Mesenchymal stem cell (in vitro differentiated cells and primary cell): ENCODE measurements around the gene PRR5.

Experiments used
- DNase-seq: peaks from one replicate; pipeline ENCODE4 v3.0.0-alpha.2; 2013
- H2AFZ ChIP-seq: one replicate; pipeline ENCODE4 v1.6.1; 2013; ENCODE audit warnings: low read depth, mild to moderate bottlenecking, control low read depth, inconsistent platforms, low read length, moderate library complexity
- H2AK5ac ChIP-seq: 2 replicates; pipeline ENCODE4 v1.6.1; 2013; ENCODE audit warnings: low read length, moderate library complexity, mild to moderate bottlenecking, inconsistent platforms; ENCODE audit not compliant: severe bottlenecking
- H2BK120ac ChIP-seq: one replicate; pipeline ENCODE4 v1.6.1; 2013; ENCODE audit warnings: low read depth, mild to moderate bottlenecking, inconsistent platforms, low read length, moderate library complexity
- H2BK12ac ChIP-seq, 2 experiments: one replicate each; pipeline ENCODE4 v1.6.1; 2013; ENCODE audit warnings: inconsistent platforms in 2 of 2, low read length in 2 of 2, mild to moderate bottlenecking in 2 of 2, moderate library complexity in 2 of 2, control low read depth in 1 of 2
- H2BK15ac ChIP-seq: one replicate; pipeline ENCODE4 v1.6.1; 2013; ENCODE audit warnings: mild to moderate bottlenecking, low read depth, inconsistent platforms; ENCODE audit not compliant: poor library complexity, severe bottlenecking
- H2BK5ac ChIP-seq: 2 replicates; pipeline ENCODE4 v1.6.1; 2013; ENCODE audit warnings: low read depth, mild to moderate bottlenecking, low read length, control low read depth, inconsistent platforms; ENCODE audit not compliant: poor library complexity, severe bottlenecking
- H3K14ac ChIP-seq, 2 experiments: one replicate each; pipeline ENCODE4 v1.6.1; 2013; ENCODE audit warnings: inconsistent platforms in 2 of 2, low read length in 2 of 2, control low read depth in 1 of 2, mild to moderate bottlenecking in 1 of 2, moderate library complexity in 1 of 2
- H3K18ac ChIP-seq, 2 experiments: one replicate each; pipeline ENCODE4 v1.6.1; 2013; ENCODE audit warnings: inconsistent platforms in 2 of 2, low read length in 2 of 2, control low read depth in 1 of 2, low read depth in 1 of 2, mild to moderate bottlenecking in 1 of 2
- H3K23ac ChIP-seq, 2 experiments: one replicate each; pipeline ENCODE4 v1.6.1; 2013; ENCODE audit warnings: inconsistent platforms in 2 of 2, low read length in 2 of 2, mild to moderate bottlenecking in 2 of 2, moderate library complexity in 2 of 2, control low read depth in 1 of 2
- H3K27ac ChIP-seq: 2 replicates; pipeline ENCODE4 v1.5.1; 2013; ENCODE audit warnings: mild to moderate bottlenecking, moderate library complexity, low read length, control low read depth, inconsistent platforms; ENCODE audit not compliant: poor library complexity, severe bottlenecking
- H3K27me3 ChIP-seq, 2 experiments: 2 replicates each; pipeline versions ENCODE4 v1.6.1 to v1.7.0; 2013; ENCODE audit warnings: low read length in 2 of 2, mild to moderate bottlenecking in 2 of 2, moderate library complexity in 2 of 2, control low read depth in 1 of 2, inconsistent platforms in 1 of 2; ENCODE audit not compliant: control insufficient read depth in 1 of 2, insufficient read depth in 1 of 2
- H3K36me3 ChIP-seq, 2 experiments: 2 replicates each; pipeline versions ENCODE4 v1.6.1 to v1.7.0; 2013; ENCODE audit warnings: low read length in 2 of 2, control low read depth in 1 of 2, inconsistent platforms in 1 of 2, low read depth in 1 of 2, mild to moderate bottlenecking in 1 of 2; ENCODE audit not compliant: insufficient read depth in 2 of 2, control insufficient read depth in 1 of 2
- H3K4ac ChIP-seq, 2 experiments: one replicate each; pipeline ENCODE4 v1.6.1; 2013; ENCODE audit warnings: inconsistent platforms in 2 of 2, low read length in 2 of 2, mild to moderate bottlenecking in 2 of 2, moderate library complexity in 2 of 2, control low read depth in 1 of 2, low read depth in 1 of 2
- H3K4me1 ChIP-seq: 2 replicates; pipeline ENCODE4 v1.6.1; 2013; ENCODE audit warnings: low read depth, low read length, control low read depth; ENCODE audit not compliant: control insufficient read depth, insufficient read depth
- H3K4me2 ChIP-seq: 2 replicates; pipeline ENCODE4 v1.6.1; 2013; ENCODE audit warnings: low read length, mild to moderate bottlenecking, inconsistent platforms; ENCODE audit not compliant: poor library complexity, severe bottlenecking
- H3K4me3 ChIP-seq, 2 experiments: 2 replicates each; pipeline versions ENCODE4 v1.5.1 to v1.7.0; 2013; ENCODE audit warnings: low read length in 2 of 2, mild to moderate bottlenecking in 2 of 2, control low read depth in 1 of 2, low read depth in 1 of 2; ENCODE audit not compliant: insufficient read depth in 1 of 2
- H3K79me1 ChIP-seq: replicated peaks from 2 replicates; pipeline ENCODE4 v1.6.1; 2013; ENCODE audit warnings: mild to moderate bottlenecking, control low read depth, low read length, inconsistent platforms; ENCODE audit not compliant: poor library complexity, severe bottlenecking
- H3K9ac ChIP-seq: 2 replicates; pipeline ENCODE4 v1.7.0; 2013; ENCODE audit warnings: mild to moderate bottlenecking, low read length, moderate library complexity
- H3K9me3 ChIP-seq: 2 replicates; pipeline ENCODE4 v1.7.0; 2013; ENCODE audit warnings: mild to moderate bottlenecking, low read length; ENCODE audit not compliant: control insufficient read depth
- H4K8ac ChIP-seq: one replicate; pipeline ENCODE4 v1.6.1; 2013; ENCODE audit warnings: inconsistent platforms, mild to moderate bottlenecking, low read length, moderate library complexity
- H4K91ac ChIP-seq: one replicate; pipeline ENCODE4 v1.6.1; 2013; ENCODE audit warnings: mild to moderate bottlenecking, low read length, inconsistent platforms
- WGBS: methylation state at CpG from one replicate; pipeline ENCODE4 v1.1.7; 2013; ENCODE audit warnings: mixed read lengths; 5-methylcytosine and 5-hydroxymethylcytosine counted together

The PRR5 gene

DNA sequence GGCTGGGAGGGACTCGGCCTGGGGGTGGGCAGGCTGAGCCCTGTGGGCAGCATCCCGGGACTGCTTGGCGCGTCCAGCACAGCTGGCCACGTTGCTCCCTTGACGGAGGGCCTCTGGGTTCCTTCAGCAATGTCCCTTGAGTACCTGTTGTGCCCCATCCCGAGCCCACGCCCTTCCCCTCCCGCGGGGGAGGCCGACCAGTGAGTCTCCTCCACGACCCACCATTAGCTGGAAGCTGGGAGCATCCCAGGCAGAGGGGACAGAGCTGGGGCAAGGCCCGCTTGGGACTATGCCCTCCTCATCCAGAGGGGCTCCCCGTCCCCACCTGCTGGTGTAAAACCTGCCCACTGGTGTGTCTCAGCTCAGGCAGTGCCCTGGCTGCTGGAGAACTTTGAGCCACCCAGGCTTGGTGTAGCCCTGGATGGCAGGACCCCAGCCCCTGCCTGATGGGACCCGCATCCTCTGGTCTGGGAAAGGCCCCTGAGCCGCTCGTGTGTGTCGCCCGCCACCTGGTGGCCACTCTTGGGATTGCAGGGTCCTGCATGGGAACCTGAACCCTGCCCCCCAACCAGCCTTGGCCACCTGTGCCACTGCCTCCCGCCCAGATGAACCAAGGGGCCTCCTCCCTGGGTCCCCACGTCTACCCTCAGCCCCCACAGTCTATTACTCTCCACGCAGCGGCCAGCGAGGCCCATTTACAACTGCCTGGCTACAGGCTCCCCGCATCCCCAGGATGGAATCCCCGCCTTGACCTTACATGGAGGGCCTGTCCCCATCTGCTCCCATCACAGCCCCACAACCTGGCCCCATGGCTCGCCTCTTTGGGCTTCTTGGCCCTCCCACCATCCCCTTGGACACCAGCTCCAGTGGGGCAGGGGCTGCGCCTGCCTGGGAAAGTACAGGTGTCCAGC is 33.8 kb downstream of the PRR5 start:
- Histone ChIP-seq H4K91ac (no peak overlapping the region), H3K23ac (no peak overlapping the region), H2BK5ac (no peak overlapping the region), H3K27ac (no peak overlapping the region), H3K18ac (no peak overlapping the region), H3K79me1 (peaks cover 3% of the 10 kb centered on the region), H3K9me3 (no peaks in the 10 kb centered on the region), H3K14ac (no peak overlapping the region), H2BK12ac (no peak overlapping the region), H3K4me1 (peaks cover 33% of the 10 kb centered on the region), H3K4me2 (no peak overlapping the region), H2BK15ac (no peak overlapping the region), H3K36me3 (peaks cover 5 to 23% of the 10 kb centered on the region in 2 experiments), H2AK5ac (no peak overlapping the region), H3K27me3 (peaks cover 9 to 37% of the 10 kb centered on the region in 2 experiments), H2BK120ac (no peak overlapping the region), H4K8ac (no peak overlapping the region), H2AFZ (no peak overlapping the region), H3K4ac (peak overlapping the region in 1 of 2 experiments; percentile 27), H3K4me3 (no peak overlapping the region), H3K9ac (no peak overlapping the region)
- 36% methylated on average over 28 of the region's 28 CpGs for WGBS
- peak; percentile 41 for DNase-seq

DNA sequence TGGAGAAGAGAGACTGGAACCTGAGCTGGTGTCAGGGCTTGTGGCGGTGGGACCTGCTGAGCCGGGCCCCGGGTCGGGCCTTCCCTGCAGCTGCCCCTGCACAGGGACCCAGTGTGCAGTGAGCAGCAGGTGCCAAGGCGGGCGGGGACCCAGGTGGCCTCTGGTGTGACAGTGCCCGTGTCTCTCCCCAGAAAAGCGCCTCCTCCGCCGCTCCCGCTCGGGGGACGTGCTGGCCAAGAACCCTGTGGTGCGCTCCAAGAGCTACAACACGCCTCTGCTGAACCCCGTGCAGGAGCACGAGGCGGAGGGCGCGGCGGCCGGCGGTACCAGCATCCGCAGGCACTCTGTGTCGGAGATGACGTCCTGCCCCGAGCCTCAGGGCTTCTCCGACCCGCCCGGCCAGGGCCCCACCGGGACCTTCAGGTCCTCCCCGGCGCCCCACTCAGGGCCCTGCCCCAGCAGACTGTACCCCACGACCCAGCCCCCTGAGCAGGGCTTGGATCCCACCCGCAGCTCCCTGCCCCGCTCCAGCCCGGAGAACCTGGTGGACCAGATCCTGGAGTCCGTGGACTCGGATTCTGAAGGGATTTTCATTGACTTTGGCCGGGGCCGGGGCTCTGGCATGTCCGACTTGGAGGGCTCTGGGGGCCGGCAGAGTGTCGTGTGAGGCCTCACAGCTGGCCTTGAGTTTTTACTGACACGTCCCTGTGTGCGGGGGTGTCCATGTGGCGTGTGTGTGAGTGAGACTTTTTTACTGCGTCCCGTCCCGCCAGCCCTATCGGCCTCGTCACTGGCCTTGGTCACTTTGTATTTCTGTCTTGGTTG is 34.8 kb downstream of the PRR5 start:
- no peak overlapping the region for H4K8ac ChIP-seq
- peaks cover 33% of the 10 kb centered on the region for H3K4me1 ChIP-seq
- peaks cover 9 to 39% of the 10 kb centered on the region in 2 experiments for H3K27me3 ChIP-seq
- no peak overlapping the region for H3K4me2 ChIP-seq
- DNase-seq, result no peak
- H2BK120ac ChIP-seq, result no peak overlapping the region
- H2BK5ac ChIP-seq, result no peak overlapping the region
- H3K79me1 ChIP-seq, result peaks cover 2% of the 10 kb centered on the region
- no peak overlapping the region for H3K9ac ChIP-seq
- WGBS, result 87% methylated on average over 52 of the region's 52 CpGs
- H3K18ac ChIP-seq, result no peak overlapping the region
- H4K91ac ChIP-seq, result no peak overlapping the region
- H3K9me3 ChIP-seq, result no peaks in the 10 kb centered on the region
- no peak overlapping the region for H3K4me3 ChIP-seq
- H3K23ac ChIP-seq, result no peak overlapping the region
- H2AFZ ChIP-seq, result no peak overlapping the region
- H3K36me3 ChIP-seq, result peaks cover 5 to 13% of the 10 kb centered on the region in 2 experiments
- H2AK5ac ChIP-seq, result no peak overlapping the region
- peak overlapping the region; percentile 30 for H2BK15ac ChIP-seq
- H3K27ac ChIP-seq, result no peak overlapping the region
- H3K4ac ChIP-seq, result no peak overlapping the region
- H3K14ac ChIP-seq, result no peak overlapping the region
- no peak overlapping the region for H2BK12ac ChIP-seq

GRCh38 chr22:44737406-44738346 is 35.7 kb downstream of the PRR5 start:
- Histone ChIP-seq H3K36me3 (peaks cover 1 to 4% of the 10 kb centered on the region in 2 experiments), H3K79me1 (peaks cover 2% of the 10 kb centered on the region), H3K14ac (peak overlapping the region in 1 of 2 experiments; percentile 88), H2AK5ac (no peak overlapping the region), H2BK12ac (no peak overlapping the region), H3K27ac (no peak overlapping the region), H3K27me3 (peaks cover 10 to 45% of the 10 kb centered on the region in 2 experiments), H4K91ac (no peak overlapping the region), H2BK5ac (no peak overlapping the region), H3K4me2 (no peak overlapping the region), H2BK15ac (peak overlapping the region; percentile 30), H3K23ac (no peak overlapping the region), H2BK120ac (no peak overlapping the region), H3K4me3 (peak overlapping the region in 1 of 2 experiments; percentile 32), H4K8ac (no peak overlapping the region), H3K18ac (peak overlapping the region in 1 of 2 experiments; percentile 26), H2AFZ (no peak overlapping the region), H3K4ac (no peak overlapping the region), H3K9me3 (no peaks in the 10 kb centered on the region), H3K4me1 (peaks cover 33% of the 10 kb centered on the region), H3K9ac (no peak overlapping the region)
- no peak for DNase-seq
- WGBS, result 68% methylated on average over 30 of the region's 32 CpGs
